Adipocyte (in vitro differentiated cells): ENCODE results near the gene PRICKLE1.

ENCODE experiments used
- DNase-seq: peaks from one replicate; pipeline ENCODE4 v3.0.0-alpha.2; 2015; ENCODE audit warnings: low read depth
- H3K27me3 ChIP-seq: replicated peaks from 2 replicates; pipeline ENCODE4 v1.7.0; 2013; ENCODE audit warnings: mild to moderate bottlenecking, low read length, moderate library complexity; ENCODE audit not compliant: control insufficient read depth, insufficient read depth
- H3K36me3 ChIP-seq: 2 replicates; pipeline ENCODE4 v1.7.0; 2013; ENCODE audit warnings: low read length, mild to moderate bottlenecking, moderate library complexity; ENCODE audit not compliant: control insufficient read depth, insufficient read depth, severe bottlenecking
- H3K4me1 ChIP-seq: 2 replicates; pipeline ENCODE4 v1.7.0; 2013; ENCODE audit warnings: mild to moderate bottlenecking, low read length, moderate library complexity; ENCODE audit not compliant: control insufficient read depth, insufficient read depth
- H3K4me3 ChIP-seq: 2 replicates; pipeline ENCODE4 v1.7.0; 2013; ENCODE audit warnings: mild to moderate bottlenecking, low read length, moderate library complexity
- H3K9ac ChIP-seq: 2 replicates; pipeline ENCODE4 v1.7.0; 2013; ENCODE audit warnings: mild to moderate bottlenecking, low read length, moderate library complexity
- H3K9me3 ChIP-seq: 2 replicates; pipeline ENCODE4 v1.7.0; 2013; ENCODE audit warnings: mild to moderate bottlenecking, low read length, moderate library complexity; ENCODE audit not compliant: control insufficient read depth

PRICKLE1 gene

DNA sequence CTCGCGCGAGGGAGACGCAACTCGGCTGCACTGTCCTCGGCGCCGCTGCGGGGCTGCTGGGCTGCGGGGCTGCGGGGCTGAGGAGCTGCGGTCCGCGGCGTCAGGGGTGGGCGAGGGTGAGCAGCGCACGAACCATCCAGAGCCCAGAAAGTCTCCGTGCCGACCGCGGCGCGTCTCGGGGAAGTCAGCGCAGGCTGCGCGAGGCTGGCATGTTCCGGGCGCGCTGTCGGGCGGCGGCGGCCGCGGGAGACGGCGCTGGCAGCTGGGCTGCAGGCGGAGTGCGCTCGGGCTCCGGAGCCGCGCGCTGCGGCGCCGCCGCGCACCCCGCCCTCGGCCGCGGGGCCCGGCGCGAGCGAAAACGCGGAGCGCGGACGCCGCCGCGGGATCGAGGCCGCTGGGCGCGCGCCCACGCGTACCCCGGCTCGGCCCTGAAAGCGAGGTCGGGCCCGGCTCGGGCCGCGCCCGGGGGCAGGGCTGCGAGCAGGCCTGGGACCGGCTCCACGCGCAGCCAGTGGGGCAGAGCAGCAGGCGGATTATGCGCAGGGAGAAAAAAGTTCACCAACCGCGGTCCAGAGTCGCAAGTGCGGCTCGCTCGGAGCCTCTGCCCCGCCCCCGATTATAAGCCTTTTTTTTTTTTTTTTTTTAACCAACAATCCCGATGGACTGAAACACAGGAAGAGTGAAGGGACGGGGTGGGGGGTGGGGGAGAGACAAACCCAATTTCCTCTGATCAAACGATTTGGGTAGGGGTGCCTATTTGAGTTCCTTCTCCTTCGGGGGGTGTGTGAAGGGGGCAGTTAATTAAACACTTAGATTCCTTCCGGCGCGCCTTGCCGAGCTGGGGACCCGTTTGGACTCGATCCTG lies at the start of gene PRICKLE1:
Gene PRICKLE1 (minus strand): TSS at position 282 of the 865 bp plus-strand sequence. CDS start 117,230 bp downstream, outside the sequence.
- DNase-seq, result peak; percentile 85
- H3K36me3 ChIP-seq, result no peaks in the 10 kb centered on the region
- peaks cover 41% of the 10 kb centered on the region for H3K4me1 ChIP-seq
- H3K4me3 ChIP-seq, result peak within 1 kb of the TSS; percentile 97
- peak within 1 kb of the TSS; percentile 91 for H3K9ac ChIP-seq
- no peaks in the 10 kb centered on the region for H3K27me3 ChIP-seq
- H3K9me3 ChIP-seq, result no peaks in the 10 kb centered on the region

DNA sequence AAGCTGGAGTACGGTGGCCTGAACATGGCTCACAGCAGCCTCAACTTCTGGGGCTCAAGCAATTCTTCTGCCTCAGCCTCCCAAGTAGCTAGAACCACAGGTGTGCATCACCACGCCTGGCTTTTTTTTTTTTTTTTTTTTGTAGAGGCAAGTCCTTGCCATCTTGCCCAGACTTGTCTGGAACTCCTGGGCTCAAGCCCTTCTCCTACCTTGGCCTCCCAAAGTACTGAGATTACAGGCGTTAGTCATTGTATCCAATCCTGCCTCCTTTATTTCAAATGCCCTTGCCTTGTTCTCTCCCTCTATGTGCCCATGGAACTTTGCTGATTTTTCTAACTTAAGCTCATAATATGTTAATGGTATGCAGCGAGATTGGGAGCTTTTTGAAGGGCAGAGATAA lies 49.2 kb upstream of the PRICKLE1 start:
- H3K4me1 ChIP-seq, result peaks cover 7% of the 10 kb centered on the region
- no peaks in the 10 kb centered on the region for H3K27me3 ChIP-seq
- H3K9ac ChIP-seq, result no peak overlapping the region
- no peaks in the 10 kb centered on the region for H3K36me3 ChIP-seq
- no peak for DNase-seq
- no peak overlapping the region for H3K4me3 ChIP-seq
- no peaks in the 10 kb centered on the region for H3K9me3 ChIP-seq

DNA sequence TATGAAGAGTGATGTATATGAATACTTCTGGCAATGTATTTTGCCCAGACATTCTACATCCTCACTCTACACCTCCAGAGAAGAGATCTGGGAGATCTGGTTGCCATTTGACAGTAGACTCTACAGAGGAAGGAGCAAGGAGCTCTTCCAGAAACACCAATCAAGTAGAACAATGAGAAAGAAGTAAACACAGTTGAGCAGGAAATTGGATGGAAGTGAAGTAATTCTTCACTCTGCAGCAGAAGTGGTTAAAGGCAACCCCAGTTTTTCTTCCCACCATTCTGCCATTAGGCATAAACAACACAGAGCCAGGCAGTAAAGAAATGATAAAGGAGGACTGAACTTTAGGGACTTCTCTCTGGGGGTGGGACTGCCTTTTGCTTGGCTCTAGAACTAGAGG lies 48.5 kb upstream of the PRICKLE1 start:
- no peaks in the 10 kb centered on the region for H3K27me3 ChIP-seq
- no peaks in the 10 kb centered on the region for H3K36me3 ChIP-seq
- no peak overlapping the region for H3K4me3 ChIP-seq
- H3K4me1 ChIP-seq, result peaks cover 7% of the 10 kb centered on the region
- DNase-seq, result no peak
- H3K9ac ChIP-seq, result no peak overlapping the region
- no peaks in the 10 kb centered on the region for H3K9me3 ChIP-seq

DNA sequence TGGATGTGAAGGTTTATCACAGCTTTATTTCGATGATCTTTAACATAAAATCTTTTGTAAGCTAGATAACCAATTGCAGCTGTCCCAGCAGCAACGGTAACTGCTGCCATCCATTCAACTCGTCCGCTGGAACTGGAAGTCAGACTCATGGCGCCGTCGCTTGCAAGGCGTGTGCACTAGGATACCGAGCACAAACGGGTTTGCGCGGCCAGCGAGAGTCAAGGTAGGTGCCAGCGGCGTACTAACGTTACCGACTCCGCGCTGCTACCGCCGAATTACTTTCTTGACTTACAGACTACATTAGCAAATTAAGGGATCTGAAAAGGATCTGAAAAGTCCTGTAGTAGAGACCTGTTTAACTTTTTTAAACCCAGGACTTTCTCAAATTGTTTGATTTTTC lies 47.4 kb upstream of the PRICKLE1 start:
- no peak overlapping the region for H3K9ac ChIP-seq
- no peaks in the 10 kb centered on the region for H3K36me3 ChIP-seq
- no peaks in the 10 kb centered on the region for H3K27me3 ChIP-seq
- no peak for DNase-seq
- no peak overlapping the region for H3K4me3 ChIP-seq
- H3K4me1 ChIP-seq, result peaks cover 8% of the 10 kb centered on the region
- H3K9me3 ChIP-seq, result no peaks in the 10 kb centered on the region

DNA sequence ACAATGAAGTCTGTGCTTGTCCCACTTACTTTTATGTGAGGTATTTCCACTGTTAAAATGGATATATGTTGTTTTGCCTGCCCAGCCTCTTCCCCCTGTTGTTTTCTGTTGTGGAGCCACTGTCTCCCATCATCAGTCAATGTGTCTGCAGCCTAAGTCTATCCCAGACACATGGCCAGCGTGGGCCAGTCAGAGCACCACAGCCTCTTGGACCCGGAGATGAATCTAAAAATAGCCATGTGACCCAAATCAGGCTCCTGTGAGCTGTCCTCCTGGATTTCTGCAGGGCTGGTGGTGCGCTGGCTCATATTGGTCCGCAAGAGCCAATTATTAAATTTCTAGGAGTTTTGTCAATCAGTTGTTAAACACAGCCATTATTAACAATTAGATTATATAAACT lies 44.0 kb upstream of the PRICKLE1 start:
- H3K4me1 ChIP-seq, result peaks cover 15% of the 10 kb centered on the region
- no peak for DNase-seq
- no peak overlapping the region for H3K9ac ChIP-seq
- no peaks in the 10 kb centered on the region for H3K27me3 ChIP-seq
- H3K36me3 ChIP-seq, result no peaks in the 10 kb centered on the region
- H3K4me3 ChIP-seq, result no peak overlapping the region
- H3K9me3 ChIP-seq, result no peaks in the 10 kb centered on the region

DNA sequence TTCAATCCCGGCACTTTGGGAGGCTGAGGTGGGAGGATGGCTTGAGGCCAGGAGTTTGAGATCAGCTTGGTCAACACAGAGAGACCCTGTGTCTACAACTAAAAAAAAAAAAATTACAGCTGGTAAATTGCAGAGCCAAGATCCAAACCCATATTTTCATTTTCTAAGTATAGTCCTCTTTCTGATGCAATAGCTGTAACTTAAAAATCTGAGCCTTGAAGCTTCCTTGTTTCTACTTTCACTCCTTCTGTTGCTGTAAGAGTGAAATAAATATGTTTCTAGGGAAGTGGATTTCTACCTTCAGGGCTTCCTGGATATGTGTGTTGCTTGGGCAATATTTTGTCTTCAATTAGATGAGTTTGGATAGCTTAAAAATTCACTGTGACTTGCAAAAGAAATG lies 42.0 kb upstream of the PRICKLE1 start:
- peak overlapping the region; percentile 35 for H3K9ac ChIP-seq
- H3K9me3 ChIP-seq, result no peaks in the 10 kb centered on the region
- peaks cover 15% of the 10 kb centered on the region for H3K4me1 ChIP-seq
- no peaks in the 10 kb centered on the region for H3K27me3 ChIP-seq
- H3K4me3 ChIP-seq, result no peak overlapping the region
- DNase-seq, result peak; percentile 47
- H3K36me3 ChIP-seq, result no peaks in the 10 kb centered on the region

DNA sequence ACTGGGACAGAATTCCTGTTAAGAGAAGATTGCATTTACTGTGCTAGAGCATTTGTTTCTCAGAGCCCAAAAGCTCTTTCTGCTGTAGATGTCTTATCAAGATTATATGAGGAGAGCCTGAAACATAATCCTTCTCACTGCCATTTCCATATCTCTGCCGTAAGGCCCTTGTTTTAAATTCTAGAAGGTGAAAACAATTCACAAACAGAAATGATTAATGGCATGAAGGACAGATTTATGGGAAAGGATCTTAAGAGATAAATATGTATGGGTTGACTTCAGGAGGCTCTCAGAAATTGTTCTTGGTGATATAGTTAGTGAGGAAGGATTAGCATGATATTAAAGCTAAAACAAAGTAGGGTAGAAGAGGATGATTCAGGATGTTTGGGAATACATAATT lies 40.8 kb upstream of the PRICKLE1 start:
- Histone ChIP-seq H3K4me3 (no peak overlapping the region), H3K9me3 (no peaks in the 10 kb centered on the region), H3K4me1 (peaks cover 8% of the 10 kb centered on the region), H3K27me3 (no peaks in the 10 kb centered on the region), H3K36me3 (no peaks in the 10 kb centered on the region), H3K9ac (no peak overlapping the region)
- no peak for DNase-seq

DNA sequence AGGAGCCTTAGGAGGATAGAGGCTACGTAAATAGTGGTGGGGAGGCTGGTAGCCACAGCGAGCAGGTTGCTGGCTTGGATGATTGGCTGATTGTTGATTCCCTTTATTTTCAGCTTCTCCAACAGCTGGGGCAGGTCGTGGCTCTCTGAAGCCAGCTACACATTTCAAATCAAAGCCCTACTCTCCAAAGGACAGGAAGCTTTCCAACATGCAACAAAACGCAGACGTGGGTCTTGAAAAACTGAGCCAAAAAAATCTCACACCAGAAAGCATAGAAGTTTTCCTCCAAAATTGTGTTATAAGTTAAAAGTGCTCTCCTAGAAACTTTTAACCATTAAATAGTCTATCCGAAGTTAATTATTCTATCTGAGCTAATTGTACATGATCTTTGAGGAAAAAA lies 37.6 kb upstream of the PRICKLE1 start:
- Histone ChIP-seq H3K9ac (no peak overlapping the region), H3K4me1 (peaks cover 8% of the 10 kb centered on the region), H3K36me3 (no peaks in the 10 kb centered on the region), H3K27me3 (peaks cover 3% of the 10 kb centered on the region), H3K9me3 (no peaks in the 10 kb centered on the region), H3K4me3 (no peak overlapping the region)
- DNase-seq, result no peak

DNA sequence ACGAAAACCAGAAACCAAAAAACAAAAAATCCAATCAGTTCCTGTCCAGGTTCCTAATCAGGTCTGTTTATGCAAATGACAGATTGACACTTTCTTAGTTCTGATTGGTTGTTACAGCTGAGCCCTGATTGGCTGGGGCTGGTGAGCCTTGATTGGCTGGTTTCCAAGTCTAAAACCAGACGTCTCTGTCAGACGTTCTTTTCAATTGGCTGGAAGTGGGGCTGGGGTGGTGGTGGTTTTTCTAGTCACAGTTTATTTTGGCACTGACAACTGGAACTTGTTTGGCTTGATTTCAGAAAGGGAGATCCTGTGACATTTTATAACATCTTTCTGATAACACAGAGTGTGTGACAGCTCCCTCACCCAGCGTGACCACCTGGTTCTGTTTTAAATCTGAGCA lies 36.1 kb upstream of the PRICKLE1 start:
- DNase-seq, result no peak
- Histone ChIP-seq H3K27me3 (peaks cover 3% of the 10 kb centered on the region), H3K4me1 (no peaks in the 10 kb centered on the region)

DNA sequence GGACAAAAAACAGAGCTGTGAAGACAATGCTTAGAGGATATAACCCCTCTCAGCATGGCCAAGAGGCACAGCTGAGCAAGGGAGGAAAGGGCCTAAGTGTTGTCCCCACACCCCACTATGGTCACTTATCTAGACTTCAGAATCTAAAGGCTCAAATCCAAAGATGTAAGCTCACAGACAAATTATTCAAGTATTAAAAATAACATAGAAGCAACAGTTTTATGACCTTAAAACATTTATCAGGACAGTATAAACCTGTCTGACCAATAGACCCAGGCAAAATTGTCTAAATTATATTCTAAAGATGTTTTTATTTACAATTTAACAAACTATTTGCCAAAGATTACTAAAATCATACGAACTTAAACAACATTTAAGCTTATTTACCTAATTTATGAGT lies 28.1 kb upstream of the PRICKLE1 start:
- Histone ChIP-seq H3K27me3 (no peaks in the 10 kb centered on the region), H3K9me3 (peaks cover 22% of the 10 kb centered on the region), H3K9ac (no peak overlapping the region), H3K36me3 (no peaks in the 10 kb centered on the region), H3K4me1 (peaks cover 15% of the 10 kb centered on the region), H3K4me3 (no peak overlapping the region)
- peak; percentile 15 for DNase-seq

More for the DNA sequence above, 36.1 kb upstream of the PRICKLE1 start:
- no peaks in the 10 kb centered on the region for H3K9me3 ChIP-seq
- no peaks in the 10 kb centered on the region for H3K36me3 ChIP-seq
- no peak overlapping the region for H3K9ac ChIP-seq
- no peak overlapping the region for H3K4me3 ChIP-seq

DNA sequence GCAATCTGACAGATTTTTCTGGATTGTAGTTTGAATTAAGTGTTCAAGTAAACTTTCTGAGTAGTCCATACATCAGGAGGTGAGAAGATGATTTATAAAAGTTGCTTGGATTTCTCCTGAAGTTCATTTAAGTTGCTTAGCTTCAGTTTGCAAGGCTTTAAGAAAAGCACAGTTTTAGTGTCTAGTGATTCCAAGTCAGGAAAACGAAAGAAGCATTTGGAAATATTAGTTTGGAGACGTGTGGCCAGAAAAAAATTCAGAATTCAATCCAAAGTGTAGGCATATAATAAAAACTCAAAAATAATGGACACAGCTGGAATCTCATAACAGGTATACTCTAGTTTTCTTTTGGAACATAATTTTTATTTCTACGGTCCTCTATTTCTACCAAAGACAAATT lies 25.5 kb upstream of the PRICKLE1 start:
- peaks cover 29% of the 10 kb centered on the region for H3K4me1 ChIP-seq
- H3K4me3 ChIP-seq, result no peak overlapping the region
- no peak for DNase-seq

DNA sequence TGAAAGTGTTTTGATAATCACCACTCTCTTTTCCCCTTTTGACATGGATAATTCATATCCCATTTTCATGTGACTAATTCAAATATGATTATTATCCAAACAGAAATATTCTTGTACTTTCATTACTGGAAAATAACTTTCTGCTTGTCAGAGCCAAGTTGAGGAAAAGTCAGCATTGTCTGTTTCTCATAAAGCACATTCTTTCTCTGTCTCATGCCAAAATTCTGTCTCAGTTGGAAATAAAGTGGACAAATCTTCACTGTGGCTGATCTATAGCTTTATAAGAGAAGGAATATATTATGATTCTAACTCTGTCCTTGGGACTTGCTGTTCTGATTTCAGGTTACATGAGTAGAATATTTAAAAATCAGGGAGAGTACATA lies 22.7 kb upstream of the PRICKLE1 start:
- no peaks in the 10 kb centered on the region for H3K27me3 ChIP-seq
- H3K9me3 ChIP-seq, result peaks cover 6% of the 10 kb centered on the region
- peak overlapping the region; percentile 24 for H3K9ac ChIP-seq
- peak overlapping the region; percentile 26 for H3K4me3 ChIP-seq
- H3K36me3 ChIP-seq, result no peaks in the 10 kb centered on the region
- H3K4me1 ChIP-seq, result peaks cover 33% of the 10 kb centered on the region
- peak; percentile 66 for DNase-seq

More for the DNA sequence above, 25.5 kb upstream of the PRICKLE1 start:
- H3K9ac ChIP-seq, result no peak overlapping the region
- peaks cover 22% of the 10 kb centered on the region for H3K9me3 ChIP-seq
- no peaks in the 10 kb centered on the region for H3K36me3 ChIP-seq
- H3K27me3 ChIP-seq, result no peaks in the 10 kb centered on the region
